HG03095 (cell line): ENCODE data around the gene TSEN54.

Experiments used
- ATAC-seq: cut with Tn5 transposase; IDR thresholded peaks from one replicate; pipeline ENCODE4 v1.9.1; 2021; ENCODE audit warnings: moderate library complexity; ENCODE audit not compliant: unreplicated experiment

Gene TSEN54

DNA sequence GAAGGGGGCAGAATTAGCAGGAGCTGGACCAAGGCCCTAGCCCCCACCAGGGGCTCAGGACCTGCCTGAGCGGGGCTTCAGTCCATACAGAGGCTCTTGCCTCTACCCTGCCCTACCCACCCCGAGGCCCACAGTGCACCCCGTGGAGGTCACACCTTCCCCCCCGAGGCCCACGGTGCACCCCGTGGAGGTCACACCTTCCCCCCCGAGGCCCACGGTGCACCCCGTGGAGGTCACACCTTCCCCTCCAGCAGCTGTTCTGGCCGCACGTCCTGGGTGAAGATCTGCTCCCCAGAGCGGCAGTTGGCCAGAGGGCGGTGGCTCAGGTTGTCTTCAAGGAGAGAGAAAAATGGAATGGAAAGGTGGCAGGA is 12.4 kb upstream of the TSEN54 start:
- ATAC-seq: no peak

DNA sequence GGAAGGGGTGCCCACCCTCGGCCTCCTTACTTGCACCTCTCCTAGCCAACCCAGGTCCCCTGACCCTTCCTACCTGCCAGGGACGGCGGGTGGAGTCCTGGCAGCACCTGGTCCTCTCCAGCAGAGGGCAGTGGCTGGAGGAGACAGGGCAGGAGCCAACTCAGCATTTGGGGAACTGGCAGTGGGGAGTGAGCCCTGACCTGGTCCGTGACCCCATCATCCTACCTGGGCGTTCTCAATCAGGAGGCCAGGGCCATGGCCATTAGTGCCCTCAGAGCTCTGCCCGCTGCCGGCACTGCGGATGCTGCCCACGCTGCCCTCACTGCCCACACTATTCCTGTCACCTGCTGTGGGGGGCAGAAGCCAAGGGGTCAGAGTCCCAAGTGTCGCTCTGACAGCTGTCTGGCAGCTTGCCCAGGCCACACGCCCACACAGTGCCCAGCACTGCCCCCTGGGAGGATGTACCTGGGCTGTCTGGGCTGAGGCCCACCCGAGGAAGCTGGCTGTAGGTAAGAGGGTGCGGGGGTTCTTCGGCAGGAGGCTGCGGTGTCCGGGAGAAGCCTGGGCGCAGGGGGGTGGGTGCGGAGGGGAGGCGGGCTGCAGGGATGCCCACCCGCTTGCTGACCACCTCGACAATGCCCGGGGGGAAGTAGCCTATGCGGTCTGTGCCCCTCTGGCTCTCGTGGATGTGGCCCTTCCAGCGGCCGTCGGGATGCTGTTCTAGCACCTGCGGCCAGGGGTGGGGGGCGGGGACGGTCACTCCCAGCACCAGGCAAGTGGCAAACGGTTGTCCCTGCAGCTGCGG is 11.8 kb upstream of the TSEN54 start:
- no peak for ATAC-seq

DNA sequence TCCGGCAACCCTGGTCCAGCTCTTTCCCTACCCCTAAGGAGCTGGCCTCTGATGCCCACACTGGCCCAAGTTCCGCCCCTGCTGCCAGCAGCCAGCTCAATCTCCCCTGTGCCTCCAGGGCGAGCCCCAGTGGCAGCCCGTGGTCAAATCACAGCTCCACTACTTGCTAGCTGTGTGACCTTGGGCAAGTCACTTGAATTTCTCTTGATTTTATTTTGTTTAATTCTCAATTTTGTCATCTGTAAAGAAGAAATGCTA is 11.2 kb upstream of the TSEN54 start:
- no peak for ATAC-seq

DNA sequence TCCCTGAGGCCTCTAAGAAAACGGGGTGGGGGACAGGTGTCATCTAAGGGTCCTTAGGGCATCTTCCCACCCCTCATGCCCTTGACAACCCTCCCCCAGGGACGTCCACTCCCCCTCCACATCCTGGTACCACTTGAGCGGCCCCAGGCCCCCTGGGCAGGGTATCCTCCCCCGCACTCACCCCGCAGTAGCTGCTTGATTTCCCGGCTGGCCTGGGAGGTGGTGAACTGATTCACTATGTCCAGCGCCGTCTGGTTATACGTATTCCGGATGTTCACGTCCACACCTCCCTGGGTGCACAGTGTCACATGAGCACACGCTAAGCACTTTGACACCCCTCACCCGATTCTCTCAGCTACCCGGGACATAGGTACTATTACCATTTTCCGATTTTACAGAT is 10.7 kb upstream of the TSEN54 start:
- ATAC-seq: no peak

DNA sequence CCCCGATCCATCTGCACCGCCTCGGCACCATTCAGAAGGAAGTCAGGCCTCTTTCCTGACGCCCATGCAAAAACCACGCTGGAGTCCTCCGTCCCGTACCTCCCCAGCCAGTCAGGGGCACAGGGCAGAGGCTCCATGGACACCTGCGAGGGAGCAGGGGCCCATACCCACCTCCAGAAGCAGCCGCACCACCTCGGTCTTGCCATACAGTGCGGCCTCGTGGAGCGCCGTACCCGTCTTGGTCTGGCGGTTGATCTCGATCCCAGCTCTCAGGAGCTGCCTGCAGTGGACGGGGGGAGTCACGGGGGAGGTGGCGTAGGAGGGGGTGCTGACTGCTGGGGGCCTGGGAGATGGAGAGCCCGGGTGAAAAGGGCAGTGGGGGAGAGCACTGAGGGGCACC is 10.2 kb upstream of the TSEN54 start:
- ATAC-seq: no peak

DNA sequence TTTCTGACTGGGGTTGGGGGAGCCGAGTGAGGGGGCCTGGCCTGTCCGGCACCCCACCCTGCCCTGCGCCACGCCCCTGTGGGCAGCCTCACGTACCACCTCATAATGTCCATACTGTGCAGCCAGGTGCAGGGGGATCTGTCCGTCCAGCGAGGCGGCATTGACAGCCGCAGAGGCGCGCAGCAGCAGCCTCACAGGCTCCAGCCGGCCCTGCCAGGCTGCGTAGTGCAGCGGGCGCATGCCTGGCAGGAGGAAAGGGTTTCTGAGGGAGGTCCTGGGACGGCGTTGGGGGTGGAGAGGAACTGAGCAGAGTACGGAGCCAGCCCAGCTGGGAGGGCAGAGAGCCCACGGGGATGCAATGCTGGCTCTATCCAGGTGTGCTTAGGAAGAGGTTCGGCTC is 9.4 kb upstream of the TSEN54 start:
- no peak for ATAC-seq

DNA sequence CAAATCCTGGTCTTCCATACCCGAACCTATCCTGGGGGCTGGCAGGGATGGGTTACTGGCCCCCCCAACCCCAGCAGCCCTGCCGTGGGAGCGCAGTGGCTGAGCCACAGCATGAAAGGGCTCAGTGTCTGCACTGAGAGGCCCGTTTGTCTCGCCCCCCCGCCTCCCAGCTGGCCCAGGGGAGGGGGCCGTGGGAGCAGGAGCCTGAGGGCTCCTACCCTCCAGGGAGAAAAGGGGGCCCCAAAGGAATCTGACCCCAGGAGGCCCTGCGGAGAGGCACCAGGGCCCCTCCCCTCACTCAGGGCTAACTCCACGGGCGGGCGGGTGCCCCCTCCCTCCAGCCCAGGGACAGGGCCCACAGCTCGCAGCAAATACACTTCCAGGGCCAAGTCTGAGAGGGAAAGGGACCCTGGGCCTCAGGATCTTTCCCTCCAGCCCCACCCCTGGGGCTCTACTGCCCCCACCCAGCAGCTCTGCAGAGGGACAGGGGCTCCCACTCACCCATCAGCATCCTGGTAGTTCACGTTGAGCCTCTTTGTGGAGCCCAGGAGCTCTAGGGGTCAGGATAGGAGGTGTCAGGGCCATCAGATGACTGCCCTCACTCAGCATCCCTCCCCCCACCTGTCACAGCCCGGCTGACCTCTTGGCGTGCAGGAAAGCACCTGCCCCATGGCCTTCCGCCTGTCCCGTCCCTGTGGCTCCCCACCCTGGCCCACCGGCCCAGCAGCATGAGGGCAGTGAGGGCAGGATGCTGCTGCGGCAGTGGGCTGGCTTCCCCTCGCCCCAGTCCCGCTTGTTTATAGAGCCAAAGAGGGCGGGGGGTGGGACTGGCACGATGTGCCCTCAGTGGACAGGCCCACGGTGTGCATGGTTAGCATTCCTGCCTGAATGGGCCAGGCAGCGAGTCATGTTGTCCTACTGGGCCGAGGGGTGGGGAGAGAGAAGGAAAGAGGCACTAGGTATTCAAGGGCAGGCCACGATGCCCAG is 8.3 kb upstream of the TSEN54 start:
- no peak for ATAC-seq

DNA sequence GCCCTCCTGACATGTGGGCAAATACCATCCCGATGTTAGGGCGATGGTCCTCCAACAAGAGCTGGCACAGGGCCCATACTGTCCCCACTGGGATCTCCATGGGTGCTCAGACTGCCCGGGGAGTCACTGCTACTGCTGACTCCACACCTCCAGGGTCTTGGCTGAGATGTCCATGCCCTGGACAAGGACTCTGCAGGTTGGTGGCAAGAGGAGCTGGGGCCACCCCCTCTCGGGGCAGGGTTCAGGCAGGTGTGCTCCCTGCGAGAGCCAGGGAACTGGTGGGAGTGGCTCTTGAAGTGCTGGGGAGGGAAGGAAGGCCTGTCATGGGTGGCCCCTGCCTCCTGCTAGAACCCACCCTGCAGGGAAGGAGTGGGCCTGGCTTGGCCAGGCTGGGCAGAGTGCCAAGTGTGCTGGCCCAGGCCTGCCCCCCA is 7.4 kb upstream of the TSEN54 start:
- ATAC-seq: no peak

DNA sequence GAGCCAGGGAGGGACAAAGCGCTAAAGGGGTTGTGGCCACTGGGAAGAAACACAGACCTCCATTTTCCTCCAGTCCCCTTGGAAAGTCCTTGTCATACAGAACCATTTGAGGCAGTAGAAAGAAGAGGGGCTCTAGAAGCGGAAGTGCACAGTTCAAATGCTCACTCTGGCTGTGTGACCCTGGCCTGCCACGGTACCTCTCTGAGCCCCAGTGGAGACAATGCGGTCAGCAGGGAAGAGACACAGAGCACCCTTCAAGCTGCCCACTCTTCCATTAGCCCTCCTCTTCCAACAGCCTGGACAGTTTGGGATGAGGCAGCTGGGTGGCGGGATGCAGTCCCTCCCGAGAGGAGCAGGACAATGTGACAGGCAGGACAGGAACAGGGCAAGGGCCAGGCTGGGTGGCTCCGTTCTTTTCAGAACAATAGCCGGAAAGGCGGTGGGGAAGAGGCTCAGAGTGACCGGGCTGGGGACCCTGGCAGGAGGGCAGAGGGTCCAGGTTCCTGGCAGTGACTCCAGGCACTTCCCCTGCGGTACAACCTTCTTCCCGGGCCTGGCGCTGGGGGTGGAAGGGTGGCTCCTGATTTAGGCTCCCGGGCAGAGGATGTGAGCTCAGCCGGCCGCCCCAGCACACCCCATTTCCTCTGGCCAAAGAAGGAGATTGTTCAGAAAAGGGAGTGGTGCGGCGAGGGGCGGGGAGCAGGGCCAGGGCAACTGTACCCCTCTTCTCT is 6.6 kb upstream of the TSEN54 start:
- ATAC-seq: no peak

DNA sequence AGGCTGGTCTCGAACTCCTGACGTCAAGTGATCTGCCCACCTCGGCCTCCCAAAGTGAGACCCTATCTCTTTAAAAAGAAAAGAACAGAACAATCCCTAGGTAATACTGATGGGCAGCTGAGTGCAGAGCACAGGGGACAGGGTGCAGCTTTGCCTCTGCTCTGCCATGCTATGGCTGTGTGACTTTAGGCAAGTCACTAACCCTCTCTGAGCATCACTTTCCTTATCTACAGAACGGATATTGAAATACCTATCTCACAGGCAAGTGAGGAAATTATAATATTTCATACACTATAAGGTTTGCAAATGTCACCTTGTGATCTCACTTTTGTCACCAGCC is 5.1 kb upstream of the TSEN54 start:
- ATAC-seq: no peak

DNA sequence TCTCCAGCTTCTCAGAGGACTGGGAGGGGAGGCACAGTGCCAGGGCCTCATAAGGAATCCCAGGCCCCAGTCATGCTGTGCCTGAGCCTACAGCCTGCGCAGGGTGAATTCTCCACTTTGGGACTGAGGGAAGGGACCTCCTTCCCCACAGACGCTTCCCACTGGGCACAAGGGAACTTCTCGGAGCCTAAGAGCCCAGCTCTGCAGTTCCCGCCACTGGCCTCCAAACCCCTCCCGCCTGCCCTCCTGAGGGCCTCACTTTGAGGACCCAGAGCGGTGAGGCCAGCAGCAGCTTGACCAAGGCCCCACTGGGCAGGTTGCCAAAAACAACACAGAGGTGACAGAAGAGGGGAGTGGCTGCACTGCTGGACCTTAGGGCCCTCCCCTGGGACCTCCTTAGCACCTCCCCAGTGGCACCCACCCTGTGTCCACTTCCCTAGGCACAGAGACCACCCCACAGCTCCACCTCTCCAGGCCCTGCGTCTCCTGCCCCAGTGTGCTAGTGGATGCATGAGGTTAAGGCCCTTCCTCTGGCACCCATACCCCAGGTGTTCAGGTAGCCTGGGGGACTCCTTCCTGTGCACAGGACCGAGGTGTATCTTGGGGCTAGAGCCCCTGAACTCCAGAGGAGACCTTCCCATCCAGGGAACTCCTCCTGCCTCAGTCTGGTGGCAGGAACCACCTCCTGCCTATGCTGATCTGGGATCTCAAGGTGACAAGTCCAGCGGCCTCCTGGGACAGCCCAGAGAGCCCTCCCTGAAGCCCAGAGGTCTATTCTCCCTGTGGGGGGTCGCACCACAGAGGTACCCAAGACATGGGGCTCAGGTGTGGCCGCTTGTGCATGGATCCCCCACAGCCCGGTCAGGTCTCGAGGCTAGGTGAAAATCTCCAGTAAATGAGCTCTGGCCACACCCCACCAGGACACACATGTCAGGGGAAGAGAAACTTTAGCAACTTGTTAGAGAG is 4.4 kb upstream of the TSEN54 start:
- ATAC-seq: no peak

DNA sequence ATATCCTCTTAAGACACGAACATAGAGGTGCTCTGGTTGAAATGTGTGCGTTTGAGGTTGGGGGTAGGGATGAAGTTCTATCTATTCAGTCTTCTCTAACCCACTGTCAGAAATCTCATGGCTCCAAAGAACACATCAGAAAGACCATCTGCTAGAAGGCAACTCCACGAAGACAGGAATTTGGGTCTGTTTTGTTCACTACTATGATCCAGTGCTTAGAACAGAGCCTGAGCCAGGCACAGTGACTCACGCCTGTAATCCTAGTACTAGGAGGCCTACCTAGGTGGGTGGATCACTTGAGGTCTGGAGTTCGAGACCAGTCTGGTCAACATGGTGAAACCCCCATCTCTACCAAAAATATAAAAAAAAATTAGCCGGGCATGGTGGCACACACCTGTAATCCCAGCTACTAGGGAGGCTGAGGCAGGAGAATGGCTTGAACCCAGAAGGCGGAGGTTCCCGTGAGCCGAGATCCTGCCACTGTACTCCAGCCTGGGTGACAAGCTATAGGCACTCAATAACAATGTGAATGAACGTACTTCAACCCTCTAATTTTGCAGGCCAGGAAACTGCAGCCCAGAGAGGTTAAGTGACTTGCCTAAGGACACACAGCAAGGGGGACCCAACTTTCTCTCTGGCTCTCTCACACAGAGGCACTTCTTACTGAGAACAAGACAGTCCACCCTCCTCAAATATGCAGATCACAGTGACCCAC is 3.2 kb upstream of the TSEN54 start:
- no peak for ATAC-seq

DNA sequence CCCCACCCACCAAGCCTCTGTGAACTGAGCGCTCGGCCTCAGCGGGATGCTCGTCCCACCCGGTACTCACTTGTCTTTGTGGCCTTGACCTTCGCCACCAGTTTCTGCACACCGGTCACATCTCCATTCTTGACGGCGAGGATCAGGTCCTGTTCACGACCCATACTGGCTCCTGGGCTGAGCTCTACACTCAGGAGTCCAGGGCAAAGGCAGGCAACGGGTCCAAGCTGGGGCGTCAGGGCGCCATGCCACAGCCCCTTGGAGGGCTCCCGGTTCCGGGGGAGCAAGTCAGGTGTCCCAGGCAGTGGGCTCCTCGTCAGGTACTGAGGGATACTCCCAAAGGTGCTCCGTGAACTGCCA is 2.7 kb upstream of the TSEN54 start:
- no peak for ATAC-seq

DNA sequence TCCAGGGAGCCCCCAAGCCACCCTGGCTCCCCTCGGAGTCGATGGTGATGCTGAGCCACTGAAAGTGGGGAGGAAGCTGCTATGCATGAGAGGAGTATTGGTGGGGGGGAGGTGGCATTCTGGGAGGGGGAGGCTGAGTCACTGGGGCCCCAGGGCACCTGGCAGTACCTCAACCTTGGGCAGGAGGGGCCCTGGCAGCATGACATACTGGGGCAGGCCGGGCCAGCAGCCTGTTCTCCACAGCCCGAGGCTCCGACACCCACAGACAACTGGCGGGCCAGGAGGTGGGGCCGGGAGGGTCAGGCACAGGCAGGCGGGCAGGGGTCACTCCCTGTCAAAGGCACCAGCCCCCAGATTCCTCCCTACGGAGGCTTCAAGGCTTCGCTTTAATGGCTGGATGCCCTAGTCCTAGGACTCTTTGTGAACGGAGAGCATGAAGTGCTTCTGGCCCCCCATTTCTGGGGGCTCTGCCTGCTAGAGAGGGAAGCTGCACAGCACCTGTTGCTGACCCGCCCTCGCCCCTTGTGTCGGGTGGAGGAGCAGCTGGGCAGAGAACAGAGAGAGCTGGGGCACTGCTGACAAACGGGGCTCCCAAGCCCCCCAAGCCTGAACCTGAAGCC is 1.9 kb upstream of the TSEN54 start:
- ATAC-seq: no peak

DNA sequence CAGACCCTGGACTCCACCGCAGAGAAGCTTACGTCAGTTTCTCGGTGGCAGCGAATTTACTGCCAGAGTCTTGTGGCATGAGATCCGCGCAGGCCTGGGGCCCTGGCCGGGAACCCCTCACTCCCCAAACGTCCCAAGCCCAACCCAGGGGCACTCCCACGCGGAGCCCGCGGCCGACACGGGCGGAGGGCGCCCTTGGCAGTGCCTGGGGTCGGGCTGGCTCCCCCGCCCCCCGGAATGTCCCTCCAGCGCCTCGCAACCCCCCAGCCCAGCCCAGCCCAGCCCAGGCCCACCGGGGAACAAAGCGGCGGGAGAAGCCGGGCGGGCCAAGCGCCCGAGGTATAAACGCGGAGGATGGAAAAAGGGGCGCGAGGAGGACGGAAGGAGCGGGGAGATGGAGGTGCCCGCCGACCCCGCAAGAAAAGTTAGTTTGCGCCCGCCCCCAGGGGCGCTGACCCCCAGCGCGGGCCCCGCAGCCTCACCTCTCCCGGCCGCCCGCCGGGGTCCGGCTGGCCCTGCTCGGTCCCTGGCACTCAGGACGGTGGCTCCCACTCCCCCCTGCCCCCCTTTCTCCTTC is 1.3 kb upstream of the TSEN54 start:
- ATAC-seq: no peak

DNA sequence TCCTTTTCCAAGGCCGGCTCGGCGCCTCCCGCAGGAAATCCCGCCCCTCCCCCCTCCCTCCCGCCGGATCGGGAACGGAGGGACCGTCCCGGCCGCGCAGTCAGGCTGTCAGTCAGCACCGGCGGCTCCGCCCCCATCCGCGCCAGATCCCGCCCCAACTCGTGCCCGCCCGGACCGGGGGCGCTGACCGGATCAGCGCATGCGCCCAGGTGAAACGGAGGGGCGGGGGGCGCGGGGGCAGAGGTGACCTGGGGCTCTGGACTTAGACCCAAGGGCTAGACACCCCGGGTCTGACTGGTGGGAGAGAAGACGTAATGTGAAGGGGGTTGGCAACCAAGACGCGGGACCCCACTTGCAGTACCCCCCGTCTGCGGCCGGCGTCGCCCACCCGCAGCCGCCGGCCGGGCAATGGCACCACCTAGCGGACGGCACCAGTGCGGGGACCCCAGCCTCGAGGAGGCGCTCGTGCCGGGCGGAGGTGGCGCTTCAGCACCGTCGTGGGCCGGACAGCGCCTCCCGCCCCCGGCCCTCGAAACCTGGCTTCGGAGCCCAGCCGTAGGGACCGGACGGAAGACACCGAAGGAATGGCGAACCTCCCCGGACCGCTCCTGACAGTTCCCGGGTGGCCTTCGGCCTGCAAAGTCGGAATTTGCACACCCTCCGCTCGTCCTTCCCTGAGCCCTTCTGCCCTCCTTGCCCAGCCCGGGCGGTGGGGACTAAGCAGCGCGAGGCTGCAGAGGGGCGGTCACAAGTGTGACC is 653 bp upstream of the TSEN54 start, which contains the start of gene CASKIN2:
TSS of gene CASKIN2 (minus strand) at position 42 of the 759 bp plus-strand sequence. CDS start 1,733 bp downstream, outside the sequence.
- peak; percentile 28 for ATAC-seq

DNA sequence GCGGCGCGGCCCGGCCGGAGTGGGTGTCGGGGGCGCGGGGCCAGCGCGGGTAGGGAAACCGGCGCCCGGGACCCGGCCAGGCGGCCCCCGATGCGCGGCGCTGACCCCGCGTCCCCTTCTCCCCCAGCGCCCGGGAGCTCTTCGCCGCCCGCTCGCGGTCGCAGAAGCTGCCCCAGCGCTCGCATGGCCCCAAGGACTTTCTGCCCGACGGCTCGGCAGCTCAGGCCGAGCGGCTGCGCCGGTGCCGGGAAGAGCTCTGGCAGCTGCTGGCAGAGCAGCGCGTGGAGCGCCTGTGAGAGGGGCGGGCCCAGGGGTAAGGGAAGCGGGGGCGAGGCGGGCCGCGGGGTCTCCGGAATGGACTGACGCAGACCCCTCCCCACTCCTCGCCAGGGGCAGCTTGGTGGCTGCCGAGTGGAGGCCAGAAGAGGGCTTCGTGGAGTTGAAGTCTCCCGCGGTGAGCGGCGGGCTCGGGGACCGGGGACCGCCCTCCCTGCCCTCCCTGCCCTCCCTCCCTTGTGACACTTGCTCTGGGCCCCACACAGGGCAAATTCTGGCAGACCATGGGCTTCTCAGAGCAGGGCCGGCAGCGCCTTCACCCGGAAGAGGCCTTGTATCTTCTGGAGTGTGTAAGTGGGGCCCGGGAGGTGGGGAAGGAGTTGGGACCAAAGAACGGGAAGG is 430 bp downstream of the TSEN54 start:
- ATAC-seq: peak; percentile 8
